Omental fat pad (tissue), 4 donors: ENCODE measurements around the gene MRGPRG. TPM values are rescaled to one million over a fixed set of nuclear protein-coding genes. Genes with fewer than 3 reads are reported as not detected.

Experiments
- ATAC-seq: fragments of 150-250 bp; one replicate; pipeline ENCODE4 v1.9.1; 2016; ENCODE audit warnings: mild to moderate bottlenecking, moderate library complexity; ENCODE audit not compliant: low FRiP score
- DNase-seq: peaks from one replicate; pipeline ENCODE4 v3.0.0-alpha.2; 2019; ENCODE audit warnings: low spot score
- total RNA-seq, 4 donors: library from RNA; depleted of rRNA; stranded (reverse); fragments of >200 nt; gene quantifications; one replicate each; pipeline ENCODE4 v1.1.0, GENCODE V29; 2016
- TF ChIP-seq, protein P1 (sequence below), 3 donors: fragments of 450-650 bp; IDR thresholded peaks; one replicate each; pipeline ENCODE4 v1.5.1; 2016 to 2017; ENCODE audit warnings: antibody characterized with exemption in 3 of 3, mild to moderate bottlenecking in 3 of 3, moderate library complexity in 2 of 3

MRGPRG gene
- total RNA-seq, 4 donors from 2014 or later, result not detected

DNA sequence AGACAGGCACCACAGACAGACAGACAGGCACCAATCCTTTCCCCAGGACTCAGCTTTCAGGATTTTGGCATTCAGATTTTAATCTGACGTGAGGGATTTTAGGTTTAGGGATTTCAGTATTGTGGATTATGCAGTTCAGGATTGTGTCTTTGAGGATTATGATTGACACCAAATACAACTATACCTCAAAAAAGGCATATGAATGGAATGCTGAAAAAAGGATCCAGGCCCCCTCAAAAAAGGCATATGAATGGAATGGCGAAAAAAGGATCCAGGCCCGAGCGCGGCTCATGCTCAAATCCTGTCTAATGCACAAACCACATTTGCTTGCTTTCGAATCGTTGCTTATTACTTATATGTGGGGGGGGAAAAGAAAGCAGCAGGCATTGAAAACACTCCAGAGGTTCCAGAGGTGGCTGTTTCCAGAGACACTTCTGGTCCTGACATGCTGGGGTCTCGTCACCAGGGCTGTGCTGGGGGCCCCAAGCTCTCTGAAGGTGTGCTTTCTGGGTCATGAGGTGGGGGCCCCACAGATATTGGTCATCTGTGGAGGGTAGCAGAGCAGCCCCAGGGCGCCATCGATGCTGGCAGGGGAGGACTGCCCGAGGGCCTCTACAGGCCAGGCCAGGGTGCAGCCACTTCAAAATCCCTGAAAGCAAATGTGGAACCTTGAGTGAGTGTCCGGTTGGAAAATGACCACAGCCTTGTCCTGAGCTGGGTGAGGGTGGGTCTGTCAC, 36.7 kb downstream of the MRGPRG start:
- DNase-seq, result no peak
- TF ChIP-seq, protein P1, sequence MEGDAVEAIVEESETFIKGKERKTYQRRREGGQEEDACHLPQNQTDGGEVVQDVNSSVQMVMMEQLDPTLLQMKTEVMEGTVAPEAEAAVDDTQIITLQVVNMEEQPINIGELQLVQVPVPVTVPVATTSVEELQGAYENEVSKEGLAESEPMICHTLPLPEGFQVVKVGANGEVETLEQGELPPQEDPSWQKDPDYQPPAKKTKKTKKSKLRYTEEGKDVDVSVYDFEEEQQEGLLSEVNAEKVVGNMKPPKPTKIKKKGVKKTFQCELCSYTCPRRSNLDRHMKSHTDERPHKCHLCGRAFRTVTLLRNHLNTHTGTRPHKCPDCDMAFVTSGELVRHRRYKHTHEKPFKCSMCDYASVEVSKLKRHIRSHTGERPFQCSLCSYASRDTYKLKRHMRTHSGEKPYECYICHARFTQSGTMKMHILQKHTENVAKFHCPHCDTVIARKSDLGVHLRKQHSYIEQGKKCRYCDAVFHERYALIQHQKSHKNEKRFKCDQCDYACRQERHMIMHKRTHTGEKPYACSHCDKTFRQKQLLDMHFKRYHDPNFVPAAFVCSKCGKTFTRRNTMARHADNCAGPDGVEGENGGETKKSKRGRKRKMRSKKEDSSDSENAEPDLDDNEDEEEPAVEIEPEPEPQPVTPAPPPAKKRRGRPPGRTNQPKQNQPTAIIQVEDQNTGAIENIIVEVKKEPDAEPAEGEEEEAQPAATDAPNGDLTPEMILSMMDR (IDR thresholded peaks at IDR 0.05), result no peak
- no peak for ATAC-seq

- no peak for DNase-seq
- no peak for ATAC-seq
- TF ChIP-seq, protein P1 (IDR thresholded peaks at IDR 0.05), result no peak
These were observed 37.7 kb downstream of the MRGPRG start for GRCh38 chr11:3180869-3181268.

GRCh38 chr11:3178349-3178748, 40.3 kb downstream of the MRGPRG start:
- ATAC-seq (no peak), DNase-seq (no peak)
- TF ChIP-seq, protein P1 (IDR thresholded peaks at IDR 0.05), result no peak

GRCh38 chr11:3177931-3178330, 40.7 kb downstream of the MRGPRG start:
- ATAC-seq, result no peak
- DNase-seq, result no peak
- TF ChIP-seq, protein P1 (IDR thresholded peaks at IDR 0.05), result no peak

GRCh38 chr11:3176487-3176886, 42.1 kb downstream of the MRGPRG start:
- no peak for DNase-seq
- TF ChIP-seq, protein P1 (IDR thresholded peaks at IDR 0.05), result no peak
- ATAC-seq, result no peak

- DNase-seq (no peak), ATAC-seq (no peak)
- TF ChIP-seq, protein P1 (IDR thresholded peaks at IDR 0.05), result no peak
These were observed 43.4 kb downstream of the MRGPRG start for GRCh38 chr11:3175194-3175593.

DNA sequence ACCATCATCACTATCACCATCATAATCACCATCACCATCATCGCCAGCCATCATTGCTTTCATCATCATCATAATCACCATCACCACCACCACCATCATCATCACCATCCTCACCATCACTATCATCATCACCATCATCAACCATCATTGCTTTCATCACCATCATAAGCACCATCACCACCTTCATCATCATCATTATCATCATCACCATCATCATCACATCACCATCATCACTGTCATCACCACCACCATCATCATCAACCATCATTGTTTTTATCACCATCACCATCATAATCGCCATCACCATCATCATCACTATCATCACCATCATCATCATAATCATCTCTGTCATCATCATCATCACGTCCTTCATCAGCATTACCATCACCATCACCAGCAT, 44.2 kb downstream of the MRGPRG start:
- DNase-seq, result no peak
- no peak for ATAC-seq
- TF ChIP-seq, protein P1 (IDR thresholded peaks at IDR 0.05), result no peak
